ENCODE measurements around the gene DUSP7.

The DUSP7 gene

DNA sequence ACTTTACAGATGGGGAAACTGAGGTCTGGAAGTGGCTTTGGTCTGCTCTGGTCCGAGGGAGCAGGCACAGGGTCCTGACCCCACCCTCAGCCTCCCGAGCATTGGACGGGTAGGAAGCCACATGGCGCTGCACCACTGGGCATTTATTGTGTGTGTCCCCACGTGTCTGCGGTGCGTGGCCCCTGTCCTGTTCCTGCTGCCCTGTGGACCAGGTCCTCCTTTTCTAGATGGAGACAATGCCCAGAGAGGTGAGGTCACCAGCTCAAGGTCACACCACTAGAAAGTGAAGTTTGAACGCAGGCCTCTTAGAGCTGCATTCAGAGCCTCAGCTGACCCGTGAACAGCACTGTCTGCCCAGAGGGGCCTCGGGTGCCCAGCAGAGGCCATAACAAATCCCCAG lies 26.8 kb downstream of the DUSP7 start:
- H3K4me3 ChIP-seq (ENCODE audit: low read depth in 1 of 2, low read length in 2 of 2), result no peak overlapping the region
- no peaks in the 10 kb centered on the region for H3K36me3 ChIP-seq (ENCODE audit: insufficient read depth, low read length)
- H3K9me3 ChIP-seq (ENCODE audit: low read length), result no peaks in the 10 kb centered on the region
- H3K27ac ChIP-seq (ENCODE audit: low read depth, low read length), result no peak overlapping the region
- H3K27me3 ChIP-seq (ENCODE audit: control insufficient read depth in 1 of 2, insufficient read depth in 2 of 2, low read length in 2 of 2), result no peaks in the 10 kb centered on the region
- H3K4me1 ChIP-seq (ENCODE audit: insufficient read depth, low read length), result no peaks in the 10 kb centered on the region
- H3K9ac ChIP-seq (ENCODE audit: low read length), result no peak overlapping the region

DNA sequence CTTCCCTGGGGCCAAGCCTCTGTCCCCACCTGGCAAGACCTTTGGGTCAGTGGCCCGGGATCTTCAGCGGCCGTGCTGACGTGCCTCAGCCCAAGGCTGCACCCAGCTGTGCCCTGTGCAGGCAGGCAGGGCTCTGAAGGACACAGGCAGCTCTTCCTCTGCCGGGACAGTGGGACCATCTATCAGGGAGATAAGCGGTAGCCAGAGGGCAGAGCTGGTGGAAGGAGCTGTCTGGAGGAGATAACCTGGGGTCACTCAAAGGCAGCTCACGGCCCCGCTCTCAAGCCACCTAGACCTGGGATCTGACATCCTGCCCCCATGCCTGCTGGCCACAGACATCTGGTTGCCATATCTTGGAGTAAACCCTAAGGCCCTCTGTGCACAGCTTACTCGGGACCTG lies 27.3 kb downstream of the DUSP7 start:
- no peak overlapping the region for H3K4me3 ChIP-seq (ENCODE audit: low read depth in 1 of 2, low read length in 2 of 2)
- H3K9me3 ChIP-seq (ENCODE audit: low read length), result no peaks in the 10 kb centered on the region
- no peaks in the 10 kb centered on the region for H3K27me3 ChIP-seq (ENCODE audit: control insufficient read depth in 1 of 2, insufficient read depth in 2 of 2, low read length in 2 of 2)
- no peaks in the 10 kb centered on the region for H3K4me1 ChIP-seq (ENCODE audit: insufficient read depth, low read length)
- H3K9ac ChIP-seq (ENCODE audit: low read length), result no peak overlapping the region
- no peaks in the 10 kb centered on the region for H3K36me3 ChIP-seq (ENCODE audit: insufficient read depth, low read length)
- H3K27ac ChIP-seq (ENCODE audit: low read depth, low read length), result no peak overlapping the region

DNA sequence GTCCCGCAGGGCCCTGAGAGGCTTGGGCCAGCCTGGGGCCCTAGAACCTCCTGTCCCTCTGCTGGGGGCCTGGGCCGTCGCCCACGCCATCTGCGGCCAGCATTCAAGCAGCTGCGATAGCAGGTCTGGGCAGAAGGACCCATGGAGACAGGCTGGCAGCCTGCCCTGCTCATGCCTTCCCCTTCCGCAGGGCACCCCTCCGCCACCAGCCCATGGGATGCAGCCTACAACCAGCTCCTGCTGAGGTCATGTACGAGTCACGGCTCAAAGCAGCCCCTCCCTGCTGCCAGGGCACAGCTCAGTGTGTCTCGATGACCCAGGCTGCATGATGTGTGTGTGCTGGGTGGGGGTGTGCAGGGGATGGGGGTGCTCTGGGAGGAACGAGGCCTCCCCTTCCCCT lies 27.8 kb downstream of the DUSP7 start:
- H3K9ac ChIP-seq (ENCODE audit: low read length), result no peak overlapping the region
- no peaks in the 10 kb centered on the region for H3K9me3 ChIP-seq (ENCODE audit: low read length)
- H3K4me3 ChIP-seq (ENCODE audit: low read depth in 1 of 2, low read length in 2 of 2), result no peak overlapping the region
- H3K36me3 ChIP-seq (ENCODE audit: insufficient read depth, low read length), result no peaks in the 10 kb centered on the region
- H3K27me3 ChIP-seq (ENCODE audit: control insufficient read depth in 1 of 2, insufficient read depth in 2 of 2, low read length in 2 of 2), result no peaks in the 10 kb centered on the region
- H3K4me1 ChIP-seq (ENCODE audit: insufficient read depth, low read length), result no peaks in the 10 kb centered on the region
- H3K27ac ChIP-seq (ENCODE audit: low read depth, low read length), result no peak overlapping the region

DNA sequence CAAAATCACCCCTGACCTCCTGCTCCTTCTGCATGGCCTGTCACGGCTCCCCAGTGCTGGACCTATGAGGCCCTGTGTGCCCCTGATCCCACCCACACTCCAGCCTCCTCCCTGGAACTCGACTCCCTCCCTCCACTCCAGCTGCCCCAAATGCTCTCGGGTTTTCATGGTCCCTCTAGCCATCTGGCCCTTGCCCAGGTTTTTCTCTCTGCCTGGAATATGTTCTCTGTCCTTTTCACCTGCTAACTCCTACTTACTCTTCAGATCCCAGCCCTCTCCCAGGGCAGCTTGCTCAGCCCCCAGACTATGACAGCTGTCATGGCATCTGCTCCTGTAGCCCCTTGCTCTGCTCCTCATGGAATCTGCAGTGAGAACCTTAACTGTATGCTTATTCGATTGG lies 30.3 kb downstream of the DUSP7 start:
- H3K27me3 ChIP-seq (ENCODE audit: control insufficient read depth in 1 of 2, insufficient read depth in 2 of 2, low read length in 2 of 2), result no peaks in the 10 kb centered on the region
- H3K9me3 ChIP-seq (ENCODE audit: low read length), result no peaks in the 10 kb centered on the region
- H3K36me3 ChIP-seq (ENCODE audit: insufficient read depth, low read length), result no peaks in the 10 kb centered on the region
- no peak overlapping the region for H3K4me3 ChIP-seq (ENCODE audit: low read depth in 1 of 2, low read length in 2 of 2)
- no peak overlapping the region for H3K27ac ChIP-seq (ENCODE audit: low read depth, low read length)
- no peak overlapping the region for H3K9ac ChIP-seq (ENCODE audit: low read length)
- no peaks in the 10 kb centered on the region for H3K4me1 ChIP-seq (ENCODE audit: insufficient read depth, low read length)

DNA sequence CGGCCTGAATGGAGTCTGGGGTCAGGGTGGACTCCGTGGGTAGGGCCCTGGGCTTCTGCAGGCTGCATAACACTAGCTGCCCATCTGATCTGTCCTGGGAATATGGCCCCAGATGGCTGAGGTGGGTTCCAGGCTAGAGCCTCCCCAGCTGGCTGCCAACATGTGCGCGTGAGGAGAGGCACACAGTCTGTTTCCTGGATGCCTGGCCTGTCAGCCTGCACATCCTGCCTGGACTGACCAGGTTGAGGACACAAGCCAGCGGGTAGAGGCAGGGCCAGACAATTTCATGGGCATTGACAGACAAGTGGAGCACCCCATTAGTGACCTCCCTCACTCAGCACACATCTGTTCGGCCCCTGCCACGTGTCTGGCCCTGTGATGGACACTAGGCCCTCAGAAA lies 30.9 kb downstream of the DUSP7 start:
- Histone ChIP-seq H3K9ac (ENCODE audit: low read length) (no peak overlapping the region), H3K4me1 (ENCODE audit: insufficient read depth, low read length) (no peaks in the 10 kb centered on the region), H3K36me3 (ENCODE audit: insufficient read depth, low read length) (no peaks in the 10 kb centered on the region), H3K9me3 (ENCODE audit: low read length) (no peaks in the 10 kb centered on the region), H3K4me3 (ENCODE audit: low read depth in 1 of 2, low read length in 2 of 2) (no peak overlapping the region), H3K27ac (ENCODE audit: low read depth, low read length) (no peak overlapping the region), H3K27me3 (ENCODE audit: control insufficient read depth in 1 of 2, insufficient read depth in 2 of 2, low read length in 2 of 2) (no peaks in the 10 kb centered on the region)

DNA sequence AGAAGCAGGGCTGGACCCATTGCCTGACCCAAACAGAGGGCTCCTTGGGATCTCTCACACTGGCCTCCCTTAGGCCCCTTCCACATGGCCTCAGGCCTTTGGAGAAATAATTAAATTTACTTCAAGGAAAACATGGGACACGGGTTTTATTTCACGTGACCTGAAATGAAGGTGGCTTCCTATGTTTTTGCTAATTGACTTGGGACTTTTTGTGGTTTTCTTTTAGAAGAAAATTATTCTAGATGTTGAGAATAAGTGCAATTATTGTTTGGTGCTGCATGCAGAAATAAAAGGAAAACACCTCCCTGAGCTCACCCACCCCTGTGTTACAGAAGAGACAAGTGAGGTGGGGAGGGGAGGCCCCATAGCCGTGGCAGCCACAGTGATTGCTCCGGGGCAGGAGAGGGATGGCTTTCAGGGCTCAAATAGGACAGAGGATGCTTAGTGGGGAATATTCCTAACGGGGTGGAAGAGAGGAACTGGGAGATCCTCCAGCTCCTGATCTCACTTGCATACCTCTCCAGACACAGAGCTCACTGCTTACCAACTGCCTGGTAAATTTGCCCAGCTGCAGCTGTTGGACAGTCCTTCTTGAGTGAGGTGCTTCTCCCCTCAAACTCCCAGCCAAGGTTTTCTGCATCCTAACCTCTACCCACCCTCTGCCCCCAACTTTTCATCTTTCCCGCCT lies 31.5 kb downstream of the DUSP7 start:
- no peak overlapping the region for H3K9ac ChIP-seq (ENCODE audit: low read length)
- H3K4me1 ChIP-seq (ENCODE audit: insufficient read depth, low read length), result no peaks in the 10 kb centered on the region
- no peak overlapping the region for H3K4me3 ChIP-seq (ENCODE audit: low read depth in 1 of 2, low read length in 2 of 2)
- no peaks in the 10 kb centered on the region for H3K36me3 ChIP-seq (ENCODE audit: insufficient read depth, low read length)
- H3K9me3 ChIP-seq (ENCODE audit: low read length), result no peaks in the 10 kb centered on the region
- H3K27me3 ChIP-seq (ENCODE audit: control insufficient read depth in 1 of 2, insufficient read depth in 2 of 2, low read length in 2 of 2), result no peaks in the 10 kb centered on the region
- H3K27ac ChIP-seq (ENCODE audit: low read depth, low read length), result no peak overlapping the region

DNA sequence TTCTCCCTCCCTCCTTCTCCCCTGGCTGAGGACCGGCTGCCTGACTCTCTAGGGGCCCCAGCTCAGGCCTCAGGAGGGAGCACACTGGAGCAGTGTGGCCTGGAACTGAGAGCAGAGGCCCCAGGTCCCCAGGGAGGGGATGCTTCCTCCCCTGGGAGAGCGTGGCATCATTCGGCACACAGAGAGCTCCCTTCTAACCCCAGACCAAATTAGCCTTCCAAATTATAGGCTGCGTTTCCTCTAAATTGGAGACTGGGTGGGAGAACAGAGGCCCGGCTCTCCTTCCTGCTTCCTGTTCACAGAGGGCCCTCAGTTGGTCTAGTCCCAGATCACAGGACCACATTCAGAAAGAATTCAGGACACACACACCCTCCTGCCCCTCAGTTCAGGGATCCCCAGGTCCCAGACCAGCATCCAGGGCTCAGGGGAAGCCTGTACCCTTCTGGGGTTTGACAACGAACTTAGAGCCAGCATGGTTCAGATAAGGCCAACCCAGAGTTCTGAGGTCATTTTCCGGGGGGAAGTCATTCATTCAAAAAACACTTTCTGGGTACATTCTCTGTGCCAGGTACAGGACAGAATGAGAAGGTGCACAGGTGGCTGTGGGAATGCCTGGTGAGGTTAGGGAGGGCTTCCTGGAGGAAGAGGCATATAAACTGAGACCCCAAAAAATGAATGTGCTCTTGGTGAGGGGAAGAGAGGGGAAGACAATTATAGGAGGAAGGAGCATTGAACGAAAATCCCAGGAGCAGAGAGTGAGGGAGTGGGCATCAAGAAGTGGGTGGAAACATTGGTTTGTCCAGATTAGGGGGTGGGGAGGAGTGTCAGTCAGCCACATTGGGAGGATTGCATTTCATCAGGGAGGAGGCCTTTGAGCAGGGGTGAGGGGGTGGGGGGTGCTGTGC lies 32.3 kb downstream of the DUSP7 start:
- H3K9ac ChIP-seq (ENCODE audit: low read length), result no peak overlapping the region

DNA sequence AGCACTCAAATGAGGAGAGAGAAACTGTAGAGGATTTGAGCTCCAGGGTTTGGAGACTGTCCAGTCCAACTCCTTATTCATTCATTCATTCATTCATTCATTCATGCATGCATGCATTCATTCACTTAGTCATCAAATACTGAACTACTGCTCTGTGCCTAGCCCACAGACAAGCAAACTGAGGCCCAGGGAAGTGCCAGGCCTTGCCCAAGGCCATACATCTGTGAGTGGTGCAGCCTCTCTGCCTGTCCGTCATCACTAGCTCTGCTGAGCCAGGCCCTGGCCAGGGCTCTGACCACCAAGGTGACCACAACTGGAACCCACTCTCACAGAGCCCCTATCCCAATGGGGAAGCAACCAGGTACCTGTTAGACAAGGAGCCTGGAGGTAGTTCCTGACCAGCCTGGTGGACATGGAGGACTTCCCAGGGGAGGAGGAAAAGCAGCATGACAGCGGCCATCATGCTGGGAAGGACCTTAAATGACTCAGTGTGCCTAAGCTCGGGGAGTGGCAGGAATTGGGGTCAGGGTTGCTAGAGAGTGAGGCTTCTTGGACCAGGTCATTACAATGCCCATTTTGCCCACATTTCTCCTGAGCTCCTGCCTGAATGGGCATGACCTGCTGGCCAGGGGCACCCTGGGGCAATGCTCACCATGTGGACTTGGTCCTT lies 33.1 kb downstream of the DUSP7 start:
- H3K27ac ChIP-seq (ENCODE audit: low read depth, low read length), result no peak overlapping the region
- H3K27me3 ChIP-seq (ENCODE audit: control insufficient read depth in 1 of 2, insufficient read depth in 2 of 2, low read length in 2 of 2), result no peaks in the 10 kb centered on the region
- no peak overlapping the region for H3K9ac ChIP-seq (ENCODE audit: low read length)
- no peaks in the 10 kb centered on the region for H3K36me3 ChIP-seq (ENCODE audit: insufficient read depth, low read length)
- H3K4me1 ChIP-seq (ENCODE audit: insufficient read depth, low read length), result no peaks in the 10 kb centered on the region
- H3K9me3 ChIP-seq (ENCODE audit: low read length), result no peaks in the 10 kb centered on the region
- no peak overlapping the region for H3K4me3 ChIP-seq (ENCODE audit: low read depth in 1 of 2, low read length in 2 of 2)

More for the DNA sequence above, 32.3 kb downstream of the DUSP7 start:
- no peaks in the 10 kb centered on the region for H3K36me3 ChIP-seq (ENCODE audit: insufficient read depth, low read length)
- H3K4me1 ChIP-seq (ENCODE audit: insufficient read depth, low read length), result no peaks in the 10 kb centered on the region
- H3K27me3 ChIP-seq (ENCODE audit: control insufficient read depth in 1 of 2, insufficient read depth in 2 of 2, low read length in 2 of 2), result no peaks in the 10 kb centered on the region
- no peaks in the 10 kb centered on the region for H3K9me3 ChIP-seq (ENCODE audit: low read length)
- H3K27ac ChIP-seq (ENCODE audit: low read depth, low read length), result no peak overlapping the region
- H3K4me3 ChIP-seq (ENCODE audit: low read depth in 1 of 2, low read length in 2 of 2), result no peak overlapping the region

DNA sequence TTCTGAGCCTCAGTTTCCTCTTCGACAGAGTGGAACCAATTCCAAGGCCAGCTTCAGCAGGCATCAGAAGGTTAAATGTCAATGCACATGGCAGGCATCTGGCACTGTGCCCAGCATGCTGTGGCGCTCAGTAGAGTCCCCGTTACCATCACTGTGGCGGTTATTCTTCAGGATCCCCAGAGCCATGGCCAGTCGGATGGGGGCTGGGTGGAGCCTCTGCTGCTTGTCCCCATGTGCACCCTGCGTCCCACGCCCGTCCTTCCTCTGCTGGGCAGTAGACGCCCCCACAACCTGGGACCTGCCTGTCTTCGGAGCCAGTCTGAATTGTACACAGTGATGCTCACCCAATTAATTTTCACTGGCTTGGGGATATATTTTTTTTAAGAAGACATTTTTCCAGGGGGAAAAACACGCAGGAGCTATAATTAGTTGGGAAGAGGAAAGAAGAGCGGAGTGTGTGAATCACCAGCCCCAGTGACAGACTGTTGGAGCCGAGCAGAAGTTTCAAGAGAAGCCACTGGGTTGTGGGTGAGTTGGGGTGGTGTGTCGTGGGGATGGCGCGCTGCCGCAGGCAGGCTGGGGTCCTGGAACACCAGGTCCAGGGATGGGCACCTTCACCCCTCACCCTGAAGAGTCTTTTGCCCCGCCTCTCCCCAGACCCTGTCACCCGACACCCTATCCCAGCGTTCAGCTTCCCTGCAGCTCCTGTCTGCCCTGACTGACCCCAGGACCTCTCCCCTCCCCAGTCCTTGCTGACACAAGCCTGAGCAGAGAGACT lies 33.9 kb downstream of the DUSP7 start:
- Histone ChIP-seq H3K4me3 (ENCODE audit: low read depth in 1 of 2, low read length in 2 of 2) (no peak overlapping the region), H3K9ac (ENCODE audit: low read length) (no peak overlapping the region), H3K27ac (ENCODE audit: low read depth, low read length) (no peak overlapping the region), H3K36me3 (ENCODE audit: insufficient read depth, low read length) (no peaks in the 10 kb centered on the region), H3K9me3 (ENCODE audit: low read length) (no peaks in the 10 kb centered on the region), H3K4me1 (ENCODE audit: insufficient read depth, low read length) (no peaks in the 10 kb centered on the region), H3K27me3 (ENCODE audit: control insufficient read depth in 1 of 2, insufficient read depth in 2 of 2, low read length in 2 of 2) (no peaks in the 10 kb centered on the region)

DNA sequence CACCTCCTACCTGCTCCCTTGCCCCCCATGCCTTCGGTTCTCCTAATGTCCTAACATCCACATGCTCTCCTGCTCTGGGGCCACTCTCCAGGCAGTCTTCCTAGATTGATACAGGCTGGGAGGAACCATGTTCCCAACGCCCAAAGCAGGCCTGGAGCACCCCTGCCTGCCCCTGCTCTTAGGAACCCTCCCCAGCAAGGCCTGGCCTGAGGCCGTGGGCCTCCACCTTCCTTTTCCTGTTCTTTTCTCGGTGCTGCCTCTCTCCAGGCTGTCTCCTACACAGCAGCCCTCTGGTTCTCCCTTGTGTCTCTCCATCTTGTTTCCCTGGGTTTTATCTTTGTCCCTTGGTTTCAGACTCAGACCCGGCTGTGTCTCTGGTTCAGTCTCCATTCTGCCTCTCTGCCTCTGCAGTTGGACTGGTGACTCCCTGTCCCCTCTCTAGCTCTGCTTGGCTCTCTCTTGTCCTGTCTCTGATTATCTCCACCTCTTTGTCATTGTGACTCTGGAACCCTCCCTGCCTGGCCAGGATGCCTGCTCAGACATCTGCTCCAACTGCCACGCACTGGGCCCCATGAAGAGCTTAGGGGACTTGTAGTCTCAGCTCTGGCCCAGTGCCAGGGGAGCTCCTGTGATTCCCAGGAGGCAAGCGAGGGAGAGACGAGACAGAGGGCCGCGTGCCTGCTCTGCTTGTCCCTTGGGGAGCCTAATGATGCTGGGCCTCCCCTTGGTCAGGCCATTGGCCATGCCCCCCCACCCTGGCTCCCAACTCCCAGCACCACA lies 34.7 kb downstream of the DUSP7 start:
- H3K4me1 ChIP-seq (ENCODE audit: insufficient read depth, low read length), result no peaks in the 10 kb centered on the region
- no peak overlapping the region for H3K9ac ChIP-seq (ENCODE audit: low read length)
- no peak overlapping the region for H3K27ac ChIP-seq (ENCODE audit: low read depth, low read length)
- no peaks in the 10 kb centered on the region for H3K9me3 ChIP-seq (ENCODE audit: low read length)
- no peak overlapping the region for H3K4me3 ChIP-seq (ENCODE audit: low read depth in 1 of 2, low read length in 2 of 2)
- no peaks in the 10 kb centered on the region for H3K36me3 ChIP-seq (ENCODE audit: insufficient read depth, low read length)
- H3K27me3 ChIP-seq (ENCODE audit: control insufficient read depth in 1 of 2, insufficient read depth in 2 of 2, low read length in 2 of 2), result no peaks in the 10 kb centered on the region
